ENCODE data around the gene ALPL. TPM values are rescaled to one million over a fixed set of nuclear protein-coding genes. Genes with fewer than 3 reads are reported as not detected.
"Not testable (repeated sequence)": the region's sequence is repeated elsewhere in the genome, so short reads cannot be mapped to it uniquely, and the experiment has no call there.

ALPL gene
- total RNA-seq, 2 experiments from 2014 or later, result not detected

DNA sequence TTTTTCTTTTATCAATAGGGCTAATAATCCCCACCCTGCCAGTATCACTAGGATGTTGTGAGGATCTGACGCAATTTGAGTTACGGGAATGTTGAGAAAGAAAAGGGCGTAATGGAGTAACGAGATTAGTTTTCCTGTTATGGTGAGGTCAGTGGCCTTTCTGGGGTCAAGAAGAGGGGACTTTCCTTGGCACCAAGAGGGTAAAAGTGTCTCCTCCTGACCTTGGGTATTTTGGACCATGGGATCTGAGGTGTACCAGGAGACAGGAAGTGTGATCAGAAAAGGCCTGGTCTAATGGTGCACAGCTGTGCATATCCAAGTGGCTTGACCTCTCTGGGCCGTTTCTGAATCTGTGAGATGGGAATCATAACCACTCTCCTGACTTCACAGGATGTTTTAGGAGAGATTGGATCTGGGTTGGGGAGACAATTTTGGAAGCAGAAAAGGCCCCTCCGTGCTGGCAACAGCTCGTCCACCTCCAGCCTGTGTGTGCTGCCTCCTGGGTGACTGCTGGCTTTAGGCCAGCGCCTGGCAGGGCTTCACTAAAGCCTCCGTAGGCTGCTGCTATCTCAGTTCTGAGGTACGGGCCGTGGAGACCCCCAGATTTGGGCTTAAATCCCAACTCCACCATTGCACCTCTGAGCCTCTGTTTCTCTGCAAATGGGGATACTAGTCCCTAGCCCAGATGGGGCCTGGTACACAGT lies 37.1 kb downstream of the ALPL start:
- CTCF ChIA-PET, result no interaction called here
- POLR2A ChIA-PET, result no interaction called here

DNA sequence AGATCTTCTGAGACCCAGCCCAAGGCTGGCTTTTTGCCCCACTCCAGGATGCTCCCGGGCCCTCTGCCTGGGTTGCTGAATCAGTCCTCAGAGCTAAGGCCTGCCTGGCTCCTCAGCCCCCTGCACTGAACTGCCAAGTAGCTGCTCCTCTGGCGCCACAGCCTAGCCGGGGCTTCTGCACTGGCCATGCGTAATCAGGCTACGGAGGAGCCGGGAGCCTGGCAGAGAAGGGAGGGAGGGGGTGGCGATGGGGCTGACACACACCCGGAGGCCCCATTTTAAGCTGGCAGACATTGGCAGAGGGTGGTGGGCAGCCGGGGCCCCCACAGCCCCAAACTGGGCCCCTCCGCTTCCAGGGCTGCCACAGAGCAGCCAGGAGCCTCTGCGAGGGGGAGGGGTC lies 38.7 kb downstream of the ALPL start:
- ChIA-PET CTCF (no interaction called here), POLR2A (no interaction called here)

DNA sequence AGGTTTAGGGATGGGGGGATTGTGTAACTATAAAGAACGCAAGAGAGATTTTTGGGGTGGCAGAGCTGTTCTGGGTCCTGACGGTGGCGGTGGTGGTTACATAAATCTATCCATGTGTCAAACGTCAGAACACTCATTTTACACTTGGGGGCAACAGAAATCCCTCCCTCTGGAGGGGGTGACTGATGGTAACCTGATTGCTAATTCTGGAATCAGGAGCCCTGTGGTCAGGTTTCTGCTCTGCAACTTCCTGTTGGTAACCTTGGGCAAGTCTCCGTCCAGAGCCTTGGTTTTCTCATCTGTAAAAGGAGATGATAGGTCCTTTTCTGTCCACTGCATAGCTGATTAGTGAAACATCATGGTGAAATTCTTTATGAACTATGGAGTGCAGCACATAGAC lies 40.9 kb downstream of the ALPL start:
- ChIA-PET CTCF (no interaction called here), POLR2A (no interaction called here)

DNA sequence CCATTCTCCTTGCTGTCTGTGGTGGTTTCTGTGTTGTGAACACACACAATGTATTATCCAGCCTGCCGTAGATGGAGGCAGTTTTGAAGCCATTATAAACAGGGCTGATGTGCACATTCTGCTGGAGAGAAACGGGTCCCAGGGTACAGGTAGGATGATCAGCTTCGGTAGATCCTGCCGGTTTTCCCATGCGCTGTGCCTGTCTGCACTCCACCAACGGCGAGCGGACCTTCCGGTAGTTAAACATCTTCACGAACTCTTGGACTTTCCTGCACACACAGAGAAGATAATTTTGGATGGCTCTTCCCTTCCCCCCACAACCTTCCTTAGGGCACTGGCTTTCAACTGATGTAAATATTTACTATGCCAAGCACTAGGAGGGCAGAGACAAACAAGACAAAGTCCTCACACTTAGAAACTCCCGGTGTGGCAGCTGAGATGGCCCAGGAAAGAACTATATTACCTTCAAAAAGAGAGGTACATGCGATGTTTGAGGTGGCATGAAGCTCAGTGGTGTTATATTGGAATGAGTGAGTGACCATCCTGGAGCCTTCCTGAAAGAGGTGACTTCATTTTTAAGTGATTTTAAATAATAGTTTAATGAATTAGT lies 41.7 kb downstream of the ALPL start:
- ChIA-PET POLR2A (no interaction called here), CTCF (no interaction called here)

DNA sequence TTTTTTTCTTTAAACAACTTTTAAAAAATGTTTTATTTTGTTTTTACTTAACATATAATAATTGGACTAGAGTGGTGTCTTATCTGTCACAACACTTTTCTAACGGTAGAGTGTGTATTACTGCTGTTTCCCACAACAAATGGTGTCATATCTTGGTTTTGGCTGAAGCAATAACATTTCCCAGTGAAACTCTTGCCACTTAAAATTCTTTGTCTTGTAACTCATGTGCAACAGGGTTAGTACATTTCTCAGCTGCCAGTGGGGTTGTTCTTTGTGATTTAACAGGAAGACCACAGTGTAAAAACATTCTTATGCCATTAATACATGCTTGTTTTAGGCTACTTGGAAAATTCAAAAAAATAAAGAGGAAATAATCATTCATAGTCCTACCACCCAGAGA lies 43.5 kb downstream of the ALPL start:
- CTCF ChIA-PET, result no interaction called here
- POLR2A ChIA-PET, result no interaction called here

DNA sequence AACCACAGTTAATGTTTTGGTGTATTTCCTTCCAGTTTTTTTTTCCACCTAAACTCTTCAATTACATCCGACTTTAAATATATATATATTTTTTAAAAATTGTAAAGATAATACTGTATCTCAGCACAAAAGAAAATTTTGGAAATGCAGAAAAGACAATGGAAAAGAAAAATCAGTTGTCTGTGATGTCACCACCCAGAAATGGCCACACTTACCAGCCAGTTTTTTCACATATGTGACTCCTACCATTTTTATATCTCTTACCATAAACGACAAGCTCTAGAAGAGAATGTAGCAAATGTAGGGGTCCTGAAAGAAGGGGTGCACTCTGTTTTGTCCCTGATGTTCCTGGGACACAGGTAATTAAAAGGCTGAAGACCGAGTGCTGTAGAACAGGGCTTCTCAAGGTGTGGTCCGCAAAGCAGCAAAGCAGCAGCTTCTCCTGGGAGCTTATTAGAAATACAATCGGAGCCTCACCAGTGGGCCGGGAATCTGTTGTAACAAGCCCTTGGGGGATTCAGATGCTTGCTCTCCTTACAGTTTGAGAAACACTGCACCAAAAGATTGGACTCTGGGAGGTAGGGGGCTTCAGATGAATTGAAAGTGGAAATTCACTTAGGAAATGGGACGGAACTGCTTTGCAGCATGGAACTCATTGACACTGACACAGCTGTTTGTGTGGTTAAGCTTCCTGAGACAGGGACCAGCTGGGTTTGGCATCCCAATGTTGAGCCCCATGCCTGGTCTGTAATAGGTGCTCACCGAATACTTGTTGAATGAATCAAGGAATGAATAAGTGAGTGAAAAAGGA lies 44.1 kb downstream of the ALPL start:
- CTCF ChIA-PET, result interaction anchor here (0.7 kb wide), 1 partner anchor 18 kb away, joined by 3 read pairs; no protein-coding TSS in a partner anchor
- POLR2A ChIA-PET, result no interaction called here

DNA sequence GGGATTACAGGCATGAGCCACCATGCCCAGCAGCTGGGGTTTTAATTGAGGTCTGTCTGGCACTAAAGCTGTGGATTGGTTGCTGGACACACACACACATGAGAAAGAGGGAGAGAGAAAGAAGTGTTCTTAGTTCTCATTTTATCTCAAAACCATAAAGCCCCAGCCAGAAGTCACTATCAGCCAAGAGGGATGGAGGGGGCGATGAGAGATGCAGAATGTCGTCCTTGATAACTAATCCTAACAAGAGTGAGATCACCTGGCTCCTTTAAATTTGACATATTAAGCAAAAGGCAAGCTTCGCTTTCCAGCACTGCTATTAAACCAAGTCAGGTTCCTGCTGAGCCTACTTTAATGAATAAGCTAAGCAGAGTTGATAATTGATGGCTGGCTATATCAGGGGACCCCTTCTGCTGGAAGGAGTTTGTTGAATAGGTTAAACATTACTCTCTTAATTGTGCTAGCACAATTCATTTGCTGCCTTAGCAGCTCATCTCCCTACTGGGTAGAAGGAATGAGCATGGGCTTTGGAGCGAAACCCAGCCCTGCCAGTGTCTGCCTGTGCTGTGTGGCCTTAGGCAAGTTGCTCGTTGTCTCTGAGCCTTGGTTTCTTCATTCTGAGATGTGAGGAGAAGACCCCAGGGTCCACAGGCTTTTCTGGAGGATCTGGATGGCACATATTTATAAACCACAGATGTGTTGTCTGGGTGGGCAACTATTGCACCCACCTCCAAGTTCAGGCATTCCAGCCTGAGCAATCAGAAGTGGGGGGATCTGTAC lies 50.8 kb downstream of the ALPL start:
- ChIA-PET CTCF (no interaction called here), POLR2A (no interaction called here)

DNA sequence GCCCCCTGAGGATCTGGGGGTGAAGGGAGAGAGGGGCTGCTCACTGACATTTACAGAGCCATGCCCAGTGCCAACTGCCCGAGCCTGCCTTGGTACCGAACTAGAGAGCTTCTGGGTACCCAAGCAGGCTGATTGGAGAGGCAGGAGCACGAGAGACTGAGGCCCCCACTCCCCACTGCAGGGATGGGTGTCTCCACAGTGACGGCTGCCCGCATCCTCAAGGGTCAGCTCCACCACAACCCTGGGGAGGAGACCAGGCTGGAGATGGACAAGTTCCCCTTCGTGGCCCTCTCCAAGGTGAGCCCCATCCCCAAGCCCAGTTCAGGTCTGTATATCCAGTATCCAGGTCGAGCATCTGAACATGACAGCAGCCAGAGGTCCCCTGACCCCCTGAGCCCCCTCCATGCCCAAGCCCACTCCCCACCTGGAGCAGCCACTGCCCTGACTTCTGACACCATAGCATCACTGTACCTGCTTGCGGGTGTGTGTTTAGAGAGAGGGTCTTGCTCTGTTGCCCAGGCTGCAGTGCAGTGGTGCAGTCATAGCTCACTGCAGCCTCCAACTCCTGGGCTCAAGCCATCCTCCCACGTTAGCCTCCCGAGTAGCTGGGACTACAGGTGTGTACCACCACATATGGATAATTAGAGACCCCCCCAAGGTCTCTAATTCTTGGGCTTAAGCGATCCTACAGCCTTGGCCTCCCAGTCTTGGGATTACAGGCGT lies 51.9 kb downstream of the ALPL start:
- POLR2A ChIA-PET, result no interaction called here
- CTCF ChIA-PET, result no interaction called here

DNA sequence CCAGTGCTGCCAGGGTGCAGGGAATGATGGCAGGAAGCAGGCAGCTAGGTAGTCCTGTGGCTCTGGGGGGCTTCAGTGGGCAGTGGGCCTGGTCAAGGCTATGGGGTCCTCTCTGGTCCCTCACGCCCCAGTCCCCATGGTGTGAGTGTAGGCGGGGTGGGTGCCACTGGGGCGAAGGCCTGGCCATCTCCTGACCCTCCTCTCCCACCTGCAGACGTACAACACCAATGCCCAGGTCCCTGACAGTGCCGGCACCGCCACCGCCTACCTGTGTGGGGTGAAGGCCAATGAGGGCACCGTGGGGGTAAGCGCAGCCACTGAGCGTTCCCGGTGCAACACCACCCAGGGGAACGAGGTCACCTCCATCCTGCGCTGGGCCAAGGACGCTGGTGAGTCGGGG lies 53.7 kb downstream of the ALPL start:
- ChIA-PET POLR2A (no interaction called here), CTCF (no interaction called here)

DNA sequence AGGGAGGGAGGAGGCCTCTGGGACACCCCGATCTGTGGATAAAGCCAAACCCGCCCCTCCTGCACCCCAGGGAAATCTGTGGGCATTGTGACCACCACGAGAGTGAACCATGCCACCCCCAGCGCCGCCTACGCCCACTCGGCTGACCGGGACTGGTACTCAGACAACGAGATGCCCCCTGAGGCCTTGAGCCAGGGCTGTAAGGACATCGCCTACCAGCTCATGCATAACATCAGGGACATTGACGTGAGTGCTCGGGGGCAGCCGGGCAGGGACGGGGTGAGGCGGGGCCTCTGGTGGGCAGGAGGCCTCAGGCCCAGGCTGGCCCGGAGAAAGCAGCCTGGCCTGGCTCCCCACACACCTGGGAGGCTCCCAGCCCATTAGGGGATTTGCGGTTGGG lies 54.7 kb downstream of the ALPL start:
- ChIA-PET POLR2A (no interaction called here), CTCF (no interaction called here)

DNA sequence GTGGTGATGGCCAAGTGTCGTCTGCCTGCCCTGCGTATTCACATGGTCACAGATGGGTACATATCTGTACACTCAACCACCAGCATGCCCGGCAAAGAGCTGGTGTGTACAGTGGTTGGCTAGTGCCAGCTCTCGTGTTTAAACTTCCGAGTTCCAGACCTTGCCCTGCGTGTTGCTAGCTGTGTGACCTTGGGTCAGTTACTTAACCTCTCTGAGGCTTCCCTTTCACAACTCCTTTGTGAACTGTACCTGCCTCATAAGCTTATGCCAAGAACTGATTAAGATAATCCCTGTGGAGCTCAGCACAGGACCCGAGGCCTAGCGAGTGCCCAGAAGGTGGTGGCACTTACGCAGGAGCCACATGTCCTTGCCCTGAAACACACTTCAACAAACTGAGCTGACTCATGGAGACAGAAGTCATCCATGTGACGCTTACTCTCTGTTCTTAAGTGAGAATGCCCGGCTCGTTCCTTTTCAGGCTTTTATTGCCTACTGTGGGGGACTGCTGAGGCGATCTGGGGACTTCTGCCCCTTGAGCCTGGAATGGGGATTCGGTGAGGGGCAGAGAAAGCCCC lies 55.4 kb downstream of the ALPL start:
- POLR2A ChIA-PET, result no interaction called here
- CTCF ChIA-PET, result no interaction called here

DNA sequence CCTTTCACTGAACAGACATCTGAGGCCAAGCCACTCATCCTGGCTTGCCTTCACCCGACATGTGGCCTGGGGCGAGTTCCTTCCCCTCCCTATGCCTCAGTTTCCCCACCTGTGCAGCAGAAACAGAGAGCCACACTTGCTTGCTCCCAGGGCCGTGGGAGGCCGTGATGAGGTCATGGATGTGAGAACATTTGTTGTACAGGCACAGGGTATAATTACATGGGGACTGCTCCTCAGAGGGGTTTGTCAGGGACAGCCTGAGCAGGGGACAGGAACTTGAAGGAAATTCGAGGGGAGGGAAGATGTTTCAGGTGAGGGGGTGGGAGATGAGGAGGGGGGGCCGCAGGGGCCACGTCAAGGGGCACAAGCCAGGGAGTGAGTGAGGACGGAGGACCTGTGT lies 56.1 kb downstream of the ALPL start:
- CTCF ChIA-PET, result no interaction called here
- POLR2A ChIA-PET, result no interaction called here

DNA sequence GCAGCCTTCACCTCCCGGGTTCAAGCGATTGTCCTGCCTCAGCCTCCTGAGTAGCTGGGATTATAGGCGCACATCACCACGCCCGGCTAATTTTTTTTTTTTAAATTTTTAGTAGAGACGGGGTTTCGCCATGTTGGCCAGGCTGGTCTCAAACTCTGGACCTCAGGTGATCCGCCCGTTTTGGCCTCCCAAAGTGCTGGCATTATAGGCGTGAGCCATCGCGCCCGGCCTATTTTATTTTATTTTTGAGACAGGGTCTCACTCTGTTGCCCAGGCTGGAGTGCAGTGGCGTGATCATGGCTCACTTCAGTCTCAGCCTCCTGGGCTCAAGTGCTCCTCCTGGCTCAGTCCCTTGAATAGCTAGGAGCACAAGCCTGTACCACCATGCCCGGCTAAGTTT lies 57.1 kb downstream of the ALPL start:
- POLR2A ChIA-PET, CTCF ChIA-PET: not testable (repeated sequence)

DNA sequence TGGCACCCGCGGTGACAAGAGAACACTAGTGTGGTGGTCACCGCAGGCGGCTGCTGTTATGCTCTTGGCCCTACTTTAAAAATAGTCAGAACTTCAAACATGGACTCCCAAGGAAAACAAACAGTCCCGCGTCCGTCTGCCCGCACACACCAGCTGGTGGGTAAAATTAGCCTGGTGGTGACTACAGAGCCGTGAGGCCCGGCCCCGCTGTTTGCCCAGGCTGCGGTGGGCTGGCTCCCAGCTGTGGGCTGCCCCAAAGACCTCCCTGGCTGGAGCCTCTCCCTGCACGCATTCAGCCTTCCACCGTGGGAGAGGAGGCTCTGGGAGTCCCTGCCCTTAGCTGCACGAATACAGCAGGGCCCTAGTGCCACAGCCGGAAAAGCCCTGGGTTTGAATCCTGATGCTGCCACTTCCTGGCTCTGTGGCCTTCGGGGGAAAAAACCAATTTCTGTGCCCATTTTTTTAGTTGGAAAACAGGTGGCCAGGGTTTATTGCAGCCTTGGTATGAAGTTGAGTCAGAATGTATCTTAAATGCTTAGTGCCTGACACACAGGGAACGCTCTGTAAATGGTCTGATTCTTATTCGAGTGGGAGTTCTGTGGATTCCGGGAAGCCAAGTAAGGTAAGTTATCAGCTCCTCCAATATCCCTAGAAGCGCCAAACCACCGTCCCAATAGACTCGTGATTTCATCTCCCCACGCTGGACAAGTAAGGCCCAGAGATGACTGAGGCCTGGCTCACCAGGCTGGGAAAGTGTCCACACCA lies 58.2 kb downstream of the ALPL start:
- POLR2A ChIA-PET, result no interaction called here
- CTCF ChIA-PET, result no interaction called here

DNA sequence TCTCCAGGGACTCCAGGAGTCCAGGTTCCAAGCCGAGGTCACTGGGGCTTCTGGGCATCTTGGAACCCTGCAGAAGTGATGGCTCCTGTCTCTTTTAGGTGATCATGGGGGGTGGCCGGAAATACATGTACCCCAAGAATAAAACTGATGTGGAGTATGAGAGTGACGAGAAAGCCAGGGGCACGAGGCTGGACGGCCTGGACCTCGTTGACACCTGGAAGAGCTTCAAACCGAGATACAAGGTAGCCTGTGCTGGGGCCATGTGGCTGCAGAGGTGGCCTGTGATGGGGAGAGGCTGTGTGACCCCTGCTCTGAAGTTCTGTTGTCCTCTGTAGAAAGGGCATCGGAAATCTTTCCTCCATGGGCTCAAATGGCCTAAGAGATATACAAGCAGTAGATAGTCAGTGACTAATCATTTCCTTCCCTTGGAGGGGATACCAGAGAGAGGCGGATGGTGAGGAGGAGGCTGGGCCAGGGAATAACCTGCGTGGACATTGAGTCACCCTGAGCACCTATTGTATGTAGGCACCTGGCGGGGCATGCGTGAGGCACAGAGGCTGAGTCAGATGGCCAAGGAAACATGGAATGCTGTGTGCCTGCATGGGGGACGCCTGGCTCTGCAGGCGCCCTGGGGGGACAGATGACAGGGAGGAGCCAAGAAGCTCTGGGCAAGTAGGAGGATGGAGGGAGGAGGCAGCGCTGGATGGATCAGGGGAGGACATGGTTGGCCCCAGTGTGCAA lies 59.0 kb downstream of the ALPL start:
- ChIA-PET CTCF (no interaction called here), POLR2A (no interaction called here)

DNA sequence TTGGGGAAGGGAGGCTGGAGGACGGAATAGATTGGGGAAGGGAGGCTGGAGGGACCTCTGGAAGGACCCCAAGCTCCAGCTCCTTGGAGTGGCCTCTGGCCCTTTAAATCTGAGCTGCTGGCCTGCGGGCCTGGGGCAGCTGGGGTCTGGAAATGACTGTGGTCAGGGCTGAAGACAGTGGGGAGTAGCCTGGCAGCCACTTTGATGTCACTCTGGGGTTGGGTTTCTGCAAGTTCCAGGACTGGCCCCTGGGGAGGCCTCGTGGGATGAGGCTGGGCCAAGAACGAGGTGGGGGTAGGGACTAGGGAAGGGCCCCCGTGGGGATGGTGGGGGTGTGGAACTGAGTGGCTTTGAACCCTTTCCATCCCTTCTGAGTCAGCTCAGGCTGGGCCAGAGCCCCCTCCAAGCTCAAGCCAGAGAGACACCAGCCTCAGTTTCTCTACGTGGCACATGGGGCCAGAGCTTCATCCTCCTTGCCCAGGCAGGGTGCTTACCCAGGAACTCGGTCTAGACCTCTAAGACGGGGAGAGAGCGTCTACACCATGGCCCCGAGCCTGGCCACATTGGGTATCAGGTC lies 59.7 kb downstream of the ALPL start:
- ChIA-PET POLR2A (no interaction called here), CTCF (no interaction called here)

DNA sequence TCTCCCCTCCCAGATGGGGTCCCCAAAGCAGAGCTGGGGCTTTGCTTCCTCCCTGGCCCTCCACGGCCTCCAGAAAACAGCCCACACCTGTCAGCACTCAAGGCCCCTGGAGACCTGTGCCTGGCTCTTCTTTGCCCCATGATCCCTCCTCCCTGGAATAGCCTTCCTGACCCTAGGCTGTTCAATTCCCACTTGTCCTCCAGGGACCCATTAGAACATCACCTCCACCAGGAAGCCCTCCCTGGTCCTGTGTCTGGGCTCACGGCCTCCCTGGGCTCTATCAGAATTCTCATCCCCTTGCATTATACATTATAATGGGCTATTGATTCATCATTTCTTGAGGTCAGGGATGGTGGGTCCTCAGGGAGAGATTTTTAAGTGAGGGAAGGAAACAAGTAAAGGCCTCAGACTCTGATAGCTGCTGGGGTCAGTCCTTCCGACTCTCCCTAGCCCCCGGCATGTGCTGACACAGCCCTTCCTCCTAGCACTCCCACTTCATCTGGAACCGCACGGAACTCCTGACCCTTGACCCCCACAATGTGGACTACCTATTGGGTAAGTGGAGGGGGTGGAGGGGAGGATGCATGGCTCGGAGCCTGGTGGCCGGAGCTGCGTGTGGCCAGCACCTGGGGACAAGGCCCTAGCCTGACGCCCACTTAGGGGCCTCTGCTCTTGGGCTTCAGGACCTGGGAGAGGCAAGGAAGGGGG lies 60.8 kb downstream of the ALPL start:
- ChIA-PET POLR2A (no interaction called here), CTCF (no interaction called here)

DNA sequence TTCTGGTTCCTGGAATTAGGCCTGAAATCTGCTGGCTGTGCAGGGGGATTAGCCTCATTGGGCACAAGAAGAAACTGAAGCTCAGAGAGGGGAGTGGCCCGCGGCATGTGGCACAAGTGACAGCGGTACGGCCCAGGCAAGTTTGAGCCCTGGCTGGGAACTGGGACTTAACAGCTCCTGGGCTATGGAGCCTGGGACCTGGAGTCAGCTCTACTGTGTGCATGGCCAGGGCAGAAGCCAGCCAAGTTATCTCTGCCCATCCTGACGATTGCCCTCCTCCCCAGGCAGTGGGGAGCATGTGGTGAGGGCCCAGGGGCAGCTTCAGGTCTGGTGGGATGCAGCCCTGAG lies 61.3 kb downstream of the ALPL start:
- ChIA-PET CTCF (no interaction called here), POLR2A (no interaction called here)

Data from activated CD8-positive, alpha-beta memory T cell treated with anti-CD3 and anti-CD28 coated beads for 36 hours (primary cell).